OCI-LY3 (cell line): ENCODE results near the gene PYY.

Experiments
- CTCF ChIP-seq: fragments of 200-600, 300-600 bp; sonication (generic); IDR thresholded peaks from 2 replicates; pipeline ENCODE4 v1.5.1; 2014; ENCODE audit warnings: antibody characterized with exemption, low read length, low read depth
- EZH2phosphoT487 ChIP-seq: fragments of 200-600 bp; shearing (Covaris generic); IDR thresholded peaks from 2 replicates; pipeline ENCODE4 v1.6.1; 2018; ENCODE audit warnings: antibody characterized with exemption, mixed run types, low read depth

- TF ChIP-seq CTCF = no peak
- no peak for TF ChIP-seq EZH2phosphoT487
These were observed 13.6 kb upstream of the PYY start for GRCh38 chr17:43967251-43967875.
